ENCODE results near the gene MRPL36. TPM values are rescaled to one million over a fixed set of nuclear protein-coding genes. Genes with fewer than 3 reads are reported as not detected.
A peak's percentile ranks its signal among the peaks of the same experiment; 100 is the strongest.
"Not testable (repeated sequence)": the region's sequence is repeated elsewhere in the genome, so short reads cannot be mapped to it uniquely, and the experiment has no call there.

Gene MRPL36
- total and polyA plus RNA-seq, 9 donors: 26.8 to 60.7 (median 34.0) TPM

DNA sequence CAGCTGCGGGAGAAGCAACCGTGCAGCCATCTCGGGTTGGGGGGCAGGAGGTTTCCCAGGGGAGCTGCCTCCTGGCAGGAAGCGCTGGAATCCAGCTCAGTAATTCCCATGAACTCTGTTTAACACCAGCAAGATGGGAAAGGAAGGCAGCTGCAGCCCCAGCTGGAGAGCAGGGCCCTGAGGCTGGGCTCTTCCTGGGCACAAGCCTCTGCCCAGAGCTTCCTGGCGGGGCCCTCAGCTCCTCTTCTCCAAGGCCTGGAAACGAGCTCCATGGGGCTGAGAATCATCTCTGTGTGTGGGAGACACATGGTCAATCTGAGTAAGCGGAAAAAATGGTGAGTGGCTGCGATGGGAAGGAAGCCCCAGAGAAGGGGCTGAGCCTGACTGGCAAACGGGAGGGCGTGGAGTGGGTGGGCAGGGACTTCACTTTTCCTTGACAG lies 6.3 kb downstream of the MRPL36 start:
- Histone ChIP-seq H3K9me3 (no peaks in the 10 kb centered on the region), H3K4me1 (ENCODE audit: insufficient read depth) (no peaks in the 10 kb centered on the region), H3K27me3 (no peaks in the 10 kb centered on the region), H3K36me3 (no peaks in the 10 kb centered on the region), H3K4me3 (no peak overlapping the region), H3K27ac (no peak overlapping the region)
- intact Hi-C loops (cut with DNase I): no loop called here
- DNase-seq: peak in 1 of 5 donors; percentile 18
- WGBS, 3 donors: 39 to 54% (median 49%) methylated on average over 10 of the region's 10 CpGs
- TF ChIP-seq EP300 (IDR thresholded peaks at IDR 0.05) (no peak), POLR2A (IDR thresholded peaks at IDR 0.05) (no peak)
- TF ChIP-seq, protein P1, sequence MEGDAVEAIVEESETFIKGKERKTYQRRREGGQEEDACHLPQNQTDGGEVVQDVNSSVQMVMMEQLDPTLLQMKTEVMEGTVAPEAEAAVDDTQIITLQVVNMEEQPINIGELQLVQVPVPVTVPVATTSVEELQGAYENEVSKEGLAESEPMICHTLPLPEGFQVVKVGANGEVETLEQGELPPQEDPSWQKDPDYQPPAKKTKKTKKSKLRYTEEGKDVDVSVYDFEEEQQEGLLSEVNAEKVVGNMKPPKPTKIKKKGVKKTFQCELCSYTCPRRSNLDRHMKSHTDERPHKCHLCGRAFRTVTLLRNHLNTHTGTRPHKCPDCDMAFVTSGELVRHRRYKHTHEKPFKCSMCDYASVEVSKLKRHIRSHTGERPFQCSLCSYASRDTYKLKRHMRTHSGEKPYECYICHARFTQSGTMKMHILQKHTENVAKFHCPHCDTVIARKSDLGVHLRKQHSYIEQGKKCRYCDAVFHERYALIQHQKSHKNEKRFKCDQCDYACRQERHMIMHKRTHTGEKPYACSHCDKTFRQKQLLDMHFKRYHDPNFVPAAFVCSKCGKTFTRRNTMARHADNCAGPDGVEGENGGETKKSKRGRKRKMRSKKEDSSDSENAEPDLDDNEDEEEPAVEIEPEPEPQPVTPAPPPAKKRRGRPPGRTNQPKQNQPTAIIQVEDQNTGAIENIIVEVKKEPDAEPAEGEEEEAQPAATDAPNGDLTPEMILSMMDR (IDR thresholded peaks at IDR 0.05): no peak

DNA sequence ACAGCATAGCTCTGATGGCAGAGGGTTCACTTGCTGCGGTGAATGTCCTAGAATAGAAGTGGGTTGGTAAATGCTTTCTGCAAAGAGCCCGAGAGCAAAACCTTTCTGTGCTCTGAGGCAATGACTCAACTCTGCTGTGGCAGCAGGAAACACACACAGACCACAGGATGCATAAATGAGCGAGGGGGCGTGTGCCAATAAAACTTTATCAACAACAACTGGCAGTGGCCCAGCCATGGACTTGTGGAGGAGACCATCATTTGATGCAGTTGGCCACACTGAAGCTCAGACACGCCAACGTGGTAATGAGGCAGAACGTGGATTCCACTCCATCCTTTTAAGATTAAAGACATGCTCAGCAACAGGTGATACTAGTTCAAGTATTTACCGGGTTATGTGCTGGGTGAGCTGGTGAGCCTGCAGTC lies 6.8 kb downstream of the MRPL36 start:
- Histone ChIP-seq H3K27me3 (no peaks in the 10 kb centered on the region), H3K4me3 (no peak overlapping the region)

DNA sequence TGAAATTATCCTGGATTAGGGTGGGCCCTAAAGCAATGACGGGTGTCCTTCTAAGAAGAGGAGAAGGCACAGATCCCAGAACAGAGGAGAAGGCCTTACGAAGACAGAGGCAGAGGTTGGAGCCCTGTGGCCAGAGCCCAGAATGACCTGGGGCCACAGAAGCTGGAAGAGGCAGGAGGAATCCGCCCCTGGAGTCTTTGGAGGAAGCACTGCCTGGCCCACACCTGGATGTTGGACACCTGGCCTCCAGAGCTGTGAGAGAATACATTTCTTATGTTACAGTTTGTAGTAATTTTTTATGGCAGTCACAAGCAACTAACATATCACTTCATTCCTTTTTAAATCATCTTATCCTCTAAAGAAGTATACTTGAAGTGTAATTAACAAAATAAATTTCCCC lies 8.5 kb downstream of the MRPL36 start:
- no peaks in the 10 kb centered on the region for H3K36me3 ChIP-seq
- no peak overlapping the region for H3K4me3 ChIP-seq
- intact Hi-C loops (cut with DNase I): no loop called here
- no peaks in the 10 kb centered on the region for H3K4me1 ChIP-seq (ENCODE audit: insufficient read depth)
- TF ChIP-seq EP300 (IDR thresholded peaks at IDR 0.05): no peak
- TF ChIP-seq, protein P1 (IDR thresholded peaks at IDR 0.05): no peak
- TF ChIP-seq POLR2A (IDR thresholded peaks at IDR 0.05): no peak
- H3K27ac ChIP-seq: no peak overlapping the region
- WGBS, 3 donors: 69 to 83% (median 81%) methylated on average over 3 of the region's 3 CpGs
- no peaks in the 10 kb centered on the region for H3K9me3 ChIP-seq
- no peak for DNase-seq
- H3K27me3 ChIP-seq: no peaks in the 10 kb centered on the region

More for the DNA sequence above, 6.8 kb downstream of the MRPL36 start:
- no peaks in the 10 kb centered on the region for H3K4me1 ChIP-seq (ENCODE audit: insufficient read depth)
- TF ChIP-seq EP300 (IDR thresholded peaks at IDR 0.05): no peak
- intact Hi-C loops (cut with DNase I): no loop called here
- H3K27ac ChIP-seq: no peak overlapping the region
- peak in 1 of 5 donors; percentile 8 for DNase-seq
- WGBS, 3 donors: 68 to 73% (median 69%) methylated on average over 8 of the region's 8 CpGs
- no peaks in the 10 kb centered on the region for H3K36me3 ChIP-seq
- H3K9me3 ChIP-seq: no peaks in the 10 kb centered on the region

DNA sequence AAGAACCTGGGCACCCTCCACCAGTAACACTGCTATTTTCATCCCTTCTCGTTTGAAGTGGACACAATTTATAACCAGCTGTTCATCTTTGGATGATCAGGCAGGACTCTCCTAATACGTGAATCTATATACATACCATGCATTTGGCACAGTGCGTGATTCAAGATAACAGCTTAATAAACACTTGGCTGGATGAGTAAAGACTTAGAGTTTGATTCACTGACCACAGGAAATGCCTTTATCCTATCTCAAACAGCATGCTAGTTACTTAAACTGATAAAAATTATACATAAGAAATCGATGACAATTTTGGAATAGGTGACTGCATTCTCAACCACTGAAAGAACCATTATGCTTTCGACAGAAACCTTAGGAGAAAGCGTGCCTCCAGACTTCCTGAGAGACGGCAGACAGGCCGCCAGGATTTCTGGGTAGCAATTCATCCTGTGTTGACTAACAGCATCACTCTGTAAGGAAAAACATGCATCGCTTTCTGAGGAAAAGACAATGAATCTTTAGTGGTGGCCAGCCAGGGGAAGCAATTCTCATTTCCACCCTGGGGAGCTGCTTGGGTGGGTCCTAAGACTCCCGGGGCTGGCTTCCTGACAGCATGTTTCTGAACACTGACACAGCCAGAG lies 9.7 kb downstream of the MRPL36 start:
- no peaks in the 10 kb centered on the region for H3K4me1 ChIP-seq (ENCODE audit: insufficient read depth)
- TF ChIP-seq EP300 (IDR thresholded peaks at IDR 0.05) (no peak), POLR2A (IDR thresholded peaks at IDR 0.05) (no peak)
- TF ChIP-seq, protein P1 (IDR thresholded peaks at IDR 0.05): no peak
- no peak for DNase-seq
- H3K9me3 ChIP-seq: no peaks in the 10 kb centered on the region
- H3K27me3 ChIP-seq: no peaks in the 10 kb centered on the region
- no peaks in the 10 kb centered on the region for H3K36me3 ChIP-seq
- no peak overlapping the region for H3K27ac ChIP-seq
- WGBS, 3 donors: 21 to 26% (median 26%) methylated on average over 10 of the region's 10 CpGs
- no peak overlapping the region for H3K4me3 ChIP-seq
- intact Hi-C loops (cut with DNase I): no loop called here

DNA sequence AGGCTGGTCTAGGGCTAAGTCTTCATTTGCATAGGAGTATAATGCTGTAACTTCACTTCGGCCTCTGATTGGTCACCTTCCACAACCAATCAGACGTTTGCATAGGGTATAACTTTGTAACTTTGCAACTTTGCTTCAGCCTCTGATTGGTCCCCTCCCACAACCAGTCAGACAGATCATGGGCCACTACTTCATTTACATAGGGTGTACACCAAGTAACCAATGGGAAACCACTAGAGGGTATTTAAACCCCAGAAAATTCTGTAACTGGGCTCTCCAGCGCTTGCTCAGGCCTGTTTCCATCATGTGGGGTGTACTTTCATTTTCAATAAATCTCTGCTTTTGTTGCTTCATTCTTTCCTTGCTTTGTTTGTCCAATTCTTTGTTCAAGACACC lies 10.2 kb downstream of the MRPL36 start:
- H3K27ac ChIP-seq; intact Hi-C loops (cut with DNase I); H3K4me1 ChIP-seq (ENCODE audit: insufficient read depth); DNase-seq; H3K27me3 ChIP-seq; H3K4me3 ChIP-seq; H3K9me3 ChIP-seq; H3K36me3 ChIP-seq: not testable (repeated sequence)
- WGBS, 3 donors: 69 to 74% (median 69%) methylated on average over 3 of the region's 3 CpGs

Data from ovary (tissue), 9 donors.